ENCODE measurements around the gene MTRR. TPM values are rescaled to one million over a fixed set of nuclear protein-coding genes. Genes with fewer than 3 reads are reported as not detected.
A peak's percentile ranks its signal among the peaks of the same experiment; 100 is the strongest.

The MTRR gene
- total RNA-seq, 1 donor from 2014 or later = 40.5 TPM

- DNase-seq (ENCODE audit: low spot score in 2 of 2, unreplicated experiment in 2 of 2) = no peak
- H3K36me3 Mint-ChIP-seq = no peaks in the 10 kb centered on the region
- H3K9me3 Mint-ChIP-seq = peaks cover 12% of the 10 kb centered on the region
- H3K4me3 Mint-ChIP-seq = no peak overlapping the region
- no peaks in the 10 kb centered on the region for H3K4me1 Mint-ChIP-seq
- H3K27me3 Mint-ChIP-seq (ENCODE audit: low read depth) = peaks cover 61% of the 10 kb centered on the region
- no peak overlapping the region for H3K27ac Mint-ChIP-seq
- TF ChIP-seq, protein P1, sequence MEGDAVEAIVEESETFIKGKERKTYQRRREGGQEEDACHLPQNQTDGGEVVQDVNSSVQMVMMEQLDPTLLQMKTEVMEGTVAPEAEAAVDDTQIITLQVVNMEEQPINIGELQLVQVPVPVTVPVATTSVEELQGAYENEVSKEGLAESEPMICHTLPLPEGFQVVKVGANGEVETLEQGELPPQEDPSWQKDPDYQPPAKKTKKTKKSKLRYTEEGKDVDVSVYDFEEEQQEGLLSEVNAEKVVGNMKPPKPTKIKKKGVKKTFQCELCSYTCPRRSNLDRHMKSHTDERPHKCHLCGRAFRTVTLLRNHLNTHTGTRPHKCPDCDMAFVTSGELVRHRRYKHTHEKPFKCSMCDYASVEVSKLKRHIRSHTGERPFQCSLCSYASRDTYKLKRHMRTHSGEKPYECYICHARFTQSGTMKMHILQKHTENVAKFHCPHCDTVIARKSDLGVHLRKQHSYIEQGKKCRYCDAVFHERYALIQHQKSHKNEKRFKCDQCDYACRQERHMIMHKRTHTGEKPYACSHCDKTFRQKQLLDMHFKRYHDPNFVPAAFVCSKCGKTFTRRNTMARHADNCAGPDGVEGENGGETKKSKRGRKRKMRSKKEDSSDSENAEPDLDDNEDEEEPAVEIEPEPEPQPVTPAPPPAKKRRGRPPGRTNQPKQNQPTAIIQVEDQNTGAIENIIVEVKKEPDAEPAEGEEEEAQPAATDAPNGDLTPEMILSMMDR (IDR thresholded peaks at IDR 0.05; ENCODE audit: unreplicated experiment) = no peak
These were observed 24.0 kb upstream of the MTRR start for GRCh38 chr5:7844901-7845300.

DNA sequence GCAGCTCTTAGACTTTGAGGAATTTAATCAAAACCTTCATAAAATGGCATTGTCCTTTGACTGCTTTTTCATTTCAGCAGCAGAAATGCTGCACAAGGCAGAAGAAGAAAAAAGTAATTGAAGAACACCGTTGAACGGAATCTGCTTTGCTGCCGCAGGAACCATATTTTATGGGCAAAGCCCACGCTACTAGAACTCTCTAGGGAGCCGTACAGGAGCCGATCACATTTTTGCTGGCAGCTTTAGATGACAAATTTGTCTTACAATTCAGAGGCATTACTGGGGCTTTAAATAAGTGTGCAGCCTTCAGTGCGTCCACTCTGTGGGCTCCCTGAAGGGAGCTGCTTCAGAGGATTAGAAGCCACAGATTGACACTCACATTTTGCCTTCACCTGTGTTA, 23.4 kb upstream of the MTRR start:
- H3K27me3 Mint-ChIP-seq (ENCODE audit: low read depth) = peaks cover 61% of the 10 kb centered on the region
- TF ChIP-seq, protein P1 (IDR thresholded peaks at IDR 0.05; ENCODE audit: unreplicated experiment) = no peak
- no peak overlapping the region for H3K27ac Mint-ChIP-seq
- H3K9me3 Mint-ChIP-seq = peaks cover 11% of the 10 kb centered on the region
- H3K4me1 Mint-ChIP-seq = no peaks in the 10 kb centered on the region
- no peaks in the 10 kb centered on the region for H3K36me3 Mint-ChIP-seq
- H3K4me3 Mint-ChIP-seq = no peak overlapping the region
- no peak for DNase-seq (ENCODE audit: low spot score in 2 of 2, unreplicated experiment in 2 of 2)

- Mint-ChIP-seq H3K27ac (no peak overlapping the region), H3K4me3 (no peak overlapping the region)
These were observed 22.6 kb upstream of the MTRR start for GRCh38 chr5:7846327-7846726.

DNA sequence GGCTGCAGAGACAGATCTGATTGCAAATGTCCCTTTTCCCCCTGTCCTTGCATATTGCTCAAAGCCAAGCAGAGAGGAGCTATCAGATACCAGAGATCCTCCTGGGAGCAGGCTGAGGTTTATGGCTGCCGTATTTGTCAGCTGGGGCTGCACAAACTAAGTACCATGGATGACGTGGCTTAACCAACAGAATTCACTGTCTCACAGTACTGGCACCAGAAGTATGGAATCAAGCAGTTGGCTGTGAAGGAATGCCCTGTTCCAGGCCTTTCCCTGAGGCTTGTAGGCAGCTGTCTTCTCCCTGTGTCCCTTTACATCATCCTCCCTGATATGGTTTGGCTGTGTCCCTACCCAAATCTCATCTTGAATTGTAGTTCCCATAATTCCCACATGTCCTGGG, 20.7 kb upstream of the MTRR start:
- no peak overlapping the region for H3K4me3 Mint-ChIP-seq
- TF ChIP-seq, protein P1 (IDR thresholded peaks at IDR 0.05; ENCODE audit: unreplicated experiment) = no peak
- H3K36me3 Mint-ChIP-seq = no peaks in the 10 kb centered on the region
- no peak overlapping the region for H3K27ac Mint-ChIP-seq
- DNase-seq (ENCODE audit: low spot score in 2 of 2, unreplicated experiment in 2 of 2) = no peak
- H3K9me3 Mint-ChIP-seq = no peaks in the 10 kb centered on the region
- peaks cover 49% of the 10 kb centered on the region for H3K27me3 Mint-ChIP-seq (ENCODE audit: low read depth)
- H3K4me1 Mint-ChIP-seq = peaks cover 8% of the 10 kb centered on the region

More at GRCh38 chr5:7846327-7846726, 22.6 kb upstream of the MTRR start:
- peaks cover 3% of the 10 kb centered on the region for H3K9me3 Mint-ChIP-seq
- no peaks in the 10 kb centered on the region for H3K36me3 Mint-ChIP-seq
- H3K4me1 Mint-ChIP-seq = peaks cover 3% of the 10 kb centered on the region
- TF ChIP-seq, protein P1 (IDR thresholded peaks at IDR 0.05; ENCODE audit: unreplicated experiment) = no peak
- no peak for DNase-seq (ENCODE audit: low spot score in 2 of 2, unreplicated experiment in 2 of 2)
- peaks cover 61% of the 10 kb centered on the region for H3K27me3 Mint-ChIP-seq (ENCODE audit: low read depth)

- Mint-ChIP-seq H3K4me3 (peak overlapping the region; percentile 81), H3K9me3 (peaks cover 4% of the 10 kb centered on the region), H3K36me3 (peaks cover 3% of the 10 kb centered on the region), H3K27ac (peak overlapping the region; percentile 53), H3K4me1 (peaks cover 8% of the 10 kb centered on the region), H3K27me3 (ENCODE audit: low read depth) (peaks cover 36% of the 10 kb centered on the region)
- TF ChIP-seq, protein P1 (IDR thresholded peaks at IDR 0.05; ENCODE audit: unreplicated experiment) = no peak
- DNase-seq (ENCODE audit: low spot score in 2 of 2, unreplicated experiment in 2 of 2) = peak in 1 of 2 experiments; percentile 66
These were observed 19.1 kb upstream of the MTRR start for GRCh38 chr5:7849681-7850394.
